Smooth muscle cell (in vitro differentiated cells): Measurements from ENCODE around the gene RFX7. TPM values are rescaled to one million over a fixed set of nuclear protein-coding genes. Genes with fewer than 3 reads are reported as not detected.

ENCODE experiments used
- DNase-seq: peaks from one replicate; lab custom pipeline; 2025; ENCODE audit not compliant: unreplicated experiment; lab: John Stamatoyannopoulos, UW
- H2AFZ ChIP-seq: fragments of 200-600 bp; sonication (generic); 2 replicates; pipeline ENCODE4 v1.6.0; 2016; ENCODE audit warnings: antibody characterized with exemption, low read depth, mild to moderate bottlenecking
- H3F3A ChIP-seq: fragments of 200-600 bp; sonication (generic); 2 replicates; pipeline ENCODE4 v1.6.0; 2017; ENCODE audit warnings: antibody characterized with exemption, low read depth
- H3K27ac ChIP-seq: fragments of 200-600 bp; sonication (generic); 2 replicates; pipeline ENCODE4 v1.5.1; 2016; ENCODE audit warnings: low read depth, mild to moderate bottlenecking
- H3K27me3 ChIP-seq: fragments of 200-600 bp; sonication (generic); 2 replicates; pipeline ENCODE4 v1.6.1; 2016; ENCODE audit warnings: low read depth, mild to moderate bottlenecking
- H3K36me3 ChIP-seq: fragments of 200-600 bp; sonication (generic); 2 replicates; pipeline ENCODE4 v1.5.1; 2016; ENCODE audit warnings: low read depth
- H3K4me1 ChIP-seq: fragments of 200-600 bp; sonication (generic); 2 replicates; pipeline ENCODE4 v1.5.1; 2016; ENCODE audit warnings: low read depth
- H3K4me2 ChIP-seq: fragments of 200-600 bp; sonication (generic); 2 replicates; pipeline ENCODE4 v1.6.0; 2016; ENCODE audit warnings: mild to moderate bottlenecking
- H3K4me3 ChIP-seq: fragments of 200-600 bp; sonication (generic); 2 replicates; pipeline ENCODE4 v1.5.1; 2016; ENCODE audit warnings: mild to moderate bottlenecking
- H3K79me2 ChIP-seq: fragments of 200-600 bp; sonication (generic); 2 replicates; pipeline ENCODE4 v1.6.0; 2016; ENCODE audit warnings: low read depth, mild to moderate bottlenecking
- H3K9ac ChIP-seq: fragments of 200-600 bp; sonication (generic); 2 replicates; pipeline ENCODE4 v1.6.0; 2016; ENCODE audit warnings: low read depth
- H3K9me3 ChIP-seq: fragments of 200-600 bp; sonication (generic); replicated peaks from 2 replicates; pipeline ENCODE4 v1.5.1; 2016; ENCODE audit warnings: low read depth
- H4K20me1 ChIP-seq: fragments of 200-600 bp; sonication (generic); 2 replicates; pipeline ENCODE4 v1.6.0; 2016; ENCODE audit warnings: low read depth
- WGBS: methylation state at CpG from one replicate; pipeline ENCODE4 v1.1.7; 2016; ENCODE audit warnings: low lambda C conversion rate; 5-methylcytosine and 5-hydroxymethylcytosine counted together
- polyA plus RNA-seq: library from polyadenylated mRNA; unstranded; fragments of >200 nt; fragmentation: Nextera tagmentation; extraction: Ambion mirVana; gene quantifications from 2 replicates; pipeline ENCODE4 v1.2.1, GENCODE V29; 2016
- total RNA-seq: library from RNA; depleted of rRNA; stranded (reverse); fragments of >200 nt; gene quantifications from 2 replicates; pipeline ENCODE4 v1.2.3, GENCODE V29; 2014
- TF ChIP-seq, protein P1 (sequence below): fragments of 200-600 bp; sonication (generic); IDR thresholded peaks from 2 replicates; pipeline ENCODE4 v1.5.1; 2017; ENCODE audit warnings: borderline replicate concordance, mild to moderate bottlenecking, antibody characterized with exemption; ENCODE audit not compliant: insufficient read depth, poor library complexity, severe bottlenecking

Gene RFX7
- total and polyA plus RNA-seq, 2 experiments from 2014 or later, result 7.7 to 18.5 TPM

- no peak for DNase-seq
- Histone ChIP-seq H3K27ac (no peak overlapping the region), H3K4me3 (no peak overlapping the region), H3K79me2 (peaks cover 18% of the 10 kb centered on the region), H3F3A (no peaks in the 10 kb centered on the region), H3K4me1 (no peaks in the 10 kb centered on the region), H4K20me1 (peaks cover 25% of the 10 kb centered on the region), H3K9me3 (no peaks in the 10 kb centered on the region), H3K27me3 (no peaks in the 10 kb centered on the region), H3K4me2 (no peak overlapping the region), H3K36me3 (no peaks in the 10 kb centered on the region), H3K9ac (no peak overlapping the region), H2AFZ (no peak overlapping the region)
- 81% methylated on average over 1 of the region's 1 CpG for WGBS
- TF ChIP-seq, protein P1, sequence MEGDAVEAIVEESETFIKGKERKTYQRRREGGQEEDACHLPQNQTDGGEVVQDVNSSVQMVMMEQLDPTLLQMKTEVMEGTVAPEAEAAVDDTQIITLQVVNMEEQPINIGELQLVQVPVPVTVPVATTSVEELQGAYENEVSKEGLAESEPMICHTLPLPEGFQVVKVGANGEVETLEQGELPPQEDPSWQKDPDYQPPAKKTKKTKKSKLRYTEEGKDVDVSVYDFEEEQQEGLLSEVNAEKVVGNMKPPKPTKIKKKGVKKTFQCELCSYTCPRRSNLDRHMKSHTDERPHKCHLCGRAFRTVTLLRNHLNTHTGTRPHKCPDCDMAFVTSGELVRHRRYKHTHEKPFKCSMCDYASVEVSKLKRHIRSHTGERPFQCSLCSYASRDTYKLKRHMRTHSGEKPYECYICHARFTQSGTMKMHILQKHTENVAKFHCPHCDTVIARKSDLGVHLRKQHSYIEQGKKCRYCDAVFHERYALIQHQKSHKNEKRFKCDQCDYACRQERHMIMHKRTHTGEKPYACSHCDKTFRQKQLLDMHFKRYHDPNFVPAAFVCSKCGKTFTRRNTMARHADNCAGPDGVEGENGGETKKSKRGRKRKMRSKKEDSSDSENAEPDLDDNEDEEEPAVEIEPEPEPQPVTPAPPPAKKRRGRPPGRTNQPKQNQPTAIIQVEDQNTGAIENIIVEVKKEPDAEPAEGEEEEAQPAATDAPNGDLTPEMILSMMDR, result no peak
These were observed 137.8 kb downstream of the RFX7 start for GRCh38 chr15:56105855-56106254.

- Histone ChIP-seq H4K20me1 (peaks cover 18% of the 10 kb centered on the region), H3K4me2 (no peak overlapping the region), H3K9ac (no peak overlapping the region), H3K79me2 (peaks cover 14% of the 10 kb centered on the region), H3K4me3 (no peak overlapping the region), H2AFZ (no peak overlapping the region), H3K27ac (no peak overlapping the region), H3K4me1 (no peaks in the 10 kb centered on the region), H3K36me3 (peaks cover 3% of the 10 kb centered on the region), H3F3A (no peaks in the 10 kb centered on the region), H3K27me3 (no peaks in the 10 kb centered on the region), H3K9me3 (no peaks in the 10 kb centered on the region)
- WGBS, result 93% methylated on average over 3 of the region's 3 CpGs
- DNase-seq, result no peak
- TF ChIP-seq, protein P1, result no peak
These were observed 141.2 kb downstream of the RFX7 start for GRCh38 chr15:56102441-56102840.

- TF ChIP-seq, protein P1, result no peak
- Histone ChIP-seq H3K4me3 (no peak overlapping the region), H3K79me2 (no peaks in the 10 kb centered on the region), H3K27me3 (no peaks in the 10 kb centered on the region), H3K27ac (no peak overlapping the region), H4K20me1 (peaks cover 6% of the 10 kb centered on the region), H2AFZ (no peak overlapping the region), H3K9ac (no peak overlapping the region), H3K4me2 (no peak overlapping the region), H3K9me3 (no peaks in the 10 kb centered on the region), H3F3A (no peaks in the 10 kb centered on the region), H3K4me1 (no peaks in the 10 kb centered on the region), H3K36me3 (peaks cover 19% of the 10 kb centered on the region)
- no peak for DNase-seq
- WGBS, result 100% methylated on average over 2 of the region's 2 CpGs
These were observed 144.4 kb downstream of the RFX7 start for GRCh38 chr15:56099311-56099710.

DNA sequence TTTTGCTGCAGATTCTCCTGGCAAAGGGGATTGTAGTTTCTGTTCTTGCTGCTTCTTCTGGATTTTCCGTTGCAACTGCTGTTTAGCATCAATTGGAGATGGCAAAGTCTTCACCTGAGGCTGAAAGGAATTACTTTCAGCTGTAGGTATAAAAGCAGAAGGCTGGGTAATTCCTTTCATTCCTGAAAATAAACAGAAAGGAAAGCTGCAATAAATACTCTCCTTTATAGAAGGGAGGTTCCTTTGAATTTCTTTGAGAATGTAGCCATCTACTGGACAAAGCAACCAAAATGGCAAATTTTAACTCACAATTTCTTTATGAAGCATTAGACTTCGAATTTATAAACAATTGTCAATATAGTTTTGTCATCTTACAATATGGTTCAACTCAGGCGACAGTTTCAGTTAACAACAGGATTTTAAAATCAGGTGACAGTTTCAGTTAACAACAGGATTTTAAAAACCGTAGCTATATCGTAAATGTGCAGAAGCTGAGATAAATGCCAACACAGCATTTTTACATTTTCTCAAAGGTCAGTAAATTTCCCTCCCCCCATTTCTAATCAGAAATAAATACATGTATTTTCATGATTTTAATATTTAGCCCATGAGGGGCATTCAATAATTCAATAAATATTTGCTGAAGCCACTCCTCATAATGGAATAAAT, 145.3 kb downstream of the RFX7 start:
- Histone ChIP-seq H3K4me2 (no peak overlapping the region), H2AFZ (no peak overlapping the region), H3K27me3 (no peaks in the 10 kb centered on the region), H3K9me3 (no peaks in the 10 kb centered on the region), H3K4me3 (no peak overlapping the region), H4K20me1 (peaks cover 6% of the 10 kb centered on the region), H3K36me3 (peaks cover 23% of the 10 kb centered on the region), H3K9ac (no peak overlapping the region), H3K4me1 (no peaks in the 10 kb centered on the region), H3F3A (no peaks in the 10 kb centered on the region), H3K27ac (no peak overlapping the region), H3K79me2 (no peaks in the 10 kb centered on the region)
- DNase-seq, result no peak
- WGBS, result 83% methylated on average over 5 of the region's 5 CpGs
- TF ChIP-seq, protein P1, result peak; percentile 14
